Measurements from ENCODE around the gene ZNF121. TPM values are rescaled to one million over a fixed set of nuclear protein-coding genes. Genes with fewer than 3 reads are reported as not detected.

The ZNF121 gene
- 10 to 100 TPM; 46.2 to 54.9 TPM for total RNA-seq
- 10 to 100 TPM; 13.7 to 17.8 TPM for polyA plus RNA-seq (ENCODE audit: insufficient read length in 2 of 2)
- long read RNA-seq, donor 1, partial matches to known transcripts: 0 of 1 reads
- long read RNA-seq, donor 1, other reads (novel, unspliced or antisense): 0 of 1 reads
- long read RNA-seq, donor 2: 0 reads
- long read RNA-seq, donor 3: 0 reads
- long read RNA-seq, donor 4, partial matches to known transcripts: 0 of 1 reads
- long read RNA-seq, donor 4, other reads (novel, unspliced or antisense): 0 of 1 reads

DNA sequence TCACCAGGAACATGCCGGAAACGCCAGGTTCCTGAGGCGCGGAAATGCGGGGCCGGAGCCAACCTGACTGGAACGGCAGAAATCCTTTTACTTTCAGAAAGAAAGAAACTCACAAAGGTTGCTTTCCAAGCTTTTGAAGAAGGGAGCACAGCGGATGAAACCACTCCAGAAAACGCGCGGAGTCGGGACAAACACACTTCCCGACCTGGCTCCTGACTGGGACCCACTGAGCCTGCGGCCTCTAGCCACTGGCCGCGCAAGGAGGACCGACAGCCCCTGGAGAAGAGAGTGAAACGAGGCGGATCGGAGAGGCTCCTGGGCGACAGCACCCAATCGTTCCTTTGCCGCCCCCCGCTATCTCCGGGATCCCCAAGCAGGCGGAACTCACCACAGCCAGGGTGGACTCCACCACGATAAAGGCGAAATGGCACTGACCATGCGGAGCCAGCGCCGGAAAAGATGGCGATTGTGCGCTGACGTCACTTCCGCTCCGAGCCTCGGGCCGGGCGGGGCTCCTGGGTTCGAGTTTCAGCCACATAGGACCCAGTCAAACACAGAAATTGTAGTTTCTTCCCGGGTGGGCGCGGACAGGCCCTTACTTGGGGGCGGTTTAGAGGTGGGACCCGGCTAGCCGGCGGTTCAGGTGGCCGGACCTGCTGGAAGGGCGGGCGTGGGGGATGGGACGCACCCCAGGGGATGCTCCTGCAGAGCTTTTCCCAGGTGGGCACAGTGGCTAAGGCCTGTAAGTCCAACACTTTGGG is at the start of gene ZNF121:
TSS of gene ZNF121 (minus strand) at position 432 of the 761 bp plus-strand sequence. CDS start 16,407 bp downstream, outside the sequence.
- under 1% methylated on average over 49 of the region's 51 CpGs for WGBS (ENCODE audit: insufficient coverage)

DNA sequence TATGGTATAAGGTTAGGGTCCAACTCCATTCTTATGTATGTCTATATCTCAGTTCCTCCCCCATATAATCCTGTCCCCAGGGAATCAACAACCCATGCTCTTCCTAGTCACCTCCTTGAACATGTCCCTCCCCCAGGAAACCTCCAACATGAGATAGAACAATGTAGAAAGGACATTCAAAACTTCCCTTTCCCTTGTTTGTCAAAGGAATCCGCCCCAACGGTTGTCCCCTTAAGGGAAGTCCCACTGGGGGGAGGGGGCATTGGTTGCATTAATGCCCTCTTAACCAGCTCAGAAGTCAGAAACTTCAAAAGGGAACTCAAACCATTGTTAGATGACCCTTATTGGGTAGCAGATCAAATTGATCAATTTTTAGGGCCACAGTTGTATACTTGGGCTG is 43.6 kb upstream of the ZNF121 start:
- Histone ChIP-seq H3K9me3 (ENCODE audit: control insufficient read depth, insufficient read depth, low read length) (no peaks in the 10 kb centered on the region), H3K27me3 (ENCODE audit: control insufficient read depth, insufficient read depth, low read length) (no peaks in the 10 kb centered on the region), H3K27ac (ENCODE audit: low read depth, low read length) (no peak overlapping the region), H3K36me3 (ENCODE audit: control insufficient read depth, insufficient read depth, low read length) (peaks cover 4% of the 10 kb centered on the region), H3K4me1 (ENCODE audit: control insufficient read depth, insufficient read depth, low read length) (no peaks in the 10 kb centered on the region), H3K4me3 (ENCODE audit: low read depth, low read length) (no peak overlapping the region)
- no CpG with 5 or more reads among the region's 2 CpGs for WGBS (ENCODE audit: insufficient coverage)
- no peak for DNase-seq (ENCODE audit: low read depth in 4 of 6, low spot score in 6 of 6)

More for the DNA sequence above, at the start of gene ZNF121:
- Histone ChIP-seq H3K36me3 (ENCODE audit: control insufficient read depth, insufficient read depth, low read length) (peaks cover 4% of the 10 kb centered on the region), H3K27me3 (ENCODE audit: control insufficient read depth, insufficient read depth, low read length) (peaks cover 4% of the 10 kb centered on the region), H3K4me3 (ENCODE audit: low read depth, low read length) (peak within 1 kb of the TSS; percentile 74), H3K27ac (ENCODE audit: low read depth, low read length) (peak within 1 kb of the TSS; percentile 90), H3K9me3 (ENCODE audit: control insufficient read depth, insufficient read depth, low read length) (no peaks in the 10 kb centered on the region), H3K4me1 (ENCODE audit: control insufficient read depth, insufficient read depth, low read length) (peaks cover 17% of the 10 kb centered on the region)
- peak; percentile 75 to 96 (median 84) for DNase-seq (ENCODE audit: low read depth in 4 of 6, low spot score in 6 of 6)

DNA sequence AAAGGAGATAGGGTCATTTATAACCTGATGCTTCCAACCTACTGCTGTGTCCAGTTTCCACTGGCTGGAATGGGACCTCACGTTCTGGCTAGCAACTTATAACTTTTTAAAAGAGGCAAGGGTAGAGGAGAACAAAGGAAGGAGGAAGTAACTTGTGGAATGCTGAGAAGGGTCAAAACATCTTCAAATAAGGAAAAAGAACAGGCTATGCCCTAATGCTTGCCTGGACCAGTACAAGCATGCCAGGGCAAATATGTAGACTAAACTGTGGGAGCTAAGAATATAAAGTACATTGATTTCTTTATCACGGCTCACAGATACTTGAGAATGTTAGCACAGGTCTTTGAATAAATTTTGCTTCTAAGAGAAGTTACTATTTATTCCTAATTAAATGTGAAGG is 38.2 kb upstream of the ZNF121 start:
- H3K4me1 ChIP-seq (ENCODE audit: control insufficient read depth, insufficient read depth, low read length): peaks cover 5% of the 10 kb centered on the region
- H3K27ac ChIP-seq (ENCODE audit: low read depth, low read length): no peak overlapping the region
- peaks cover 11% of the 10 kb centered on the region for H3K36me3 ChIP-seq (ENCODE audit: control insufficient read depth, insufficient read depth, low read length)
- H3K9me3 ChIP-seq (ENCODE audit: control insufficient read depth, insufficient read depth, low read length): no peaks in the 10 kb centered on the region
- no peak overlapping the region for H3K4me3 ChIP-seq (ENCODE audit: low read depth, low read length)
- no peak for DNase-seq (ENCODE audit: low read depth in 4 of 6, low spot score in 6 of 6)
- WGBS (ENCODE audit: insufficient coverage): no CpG with 5 or more reads among the region's 2 CpGs
- no peaks in the 10 kb centered on the region for H3K27me3 ChIP-seq (ENCODE audit: control insufficient read depth, insufficient read depth, low read length)

GRCh38 chr19:9621156-9622037 is 37.1 kb upstream of the ZNF121 start, which contains the start of gene ZNF561:
Gene ZNF561 (minus strand): TSS chr19:9621232. CDS start chr19:9619456, 1,776 bp downstream.
- Histone ChIP-seq H3K4me1 (ENCODE audit: control insufficient read depth, insufficient read depth, low read length) (peaks cover 5% of the 10 kb centered on the region), H3K27me3 (ENCODE audit: control insufficient read depth, insufficient read depth, low read length) (no peaks in the 10 kb centered on the region), H3K27ac (ENCODE audit: low read depth, low read length) (peak within 1 kb of the TSS; percentile 97), H3K9me3 (ENCODE audit: control insufficient read depth, insufficient read depth, low read length) (no peaks in the 10 kb centered on the region), H3K4me3 (ENCODE audit: low read depth, low read length) (peak within 1 kb of the TSS; percentile 91), H3K36me3 (ENCODE audit: control insufficient read depth, insufficient read depth, low read length) (peaks cover 15% of the 10 kb centered on the region)
- WGBS (ENCODE audit: insufficient coverage): under 1% methylated on average over 32 of the region's 33 CpGs
- DNase-seq (ENCODE audit: low read depth in 4 of 6, low spot score in 6 of 6): peak; percentile 82 to 97 (median 88)

GRCh38 chr19:9620842-9621155 is 36.5 kb upstream of the ZNF121 start:
- 0% methylated on average over 16 of the region's 16 CpGs for WGBS (ENCODE audit: insufficient coverage)
- H3K4me1 ChIP-seq (ENCODE audit: control insufficient read depth, insufficient read depth, low read length): peaks cover 5% of the 10 kb centered on the region
- H3K4me3 ChIP-seq (ENCODE audit: low read depth, low read length): peak overlapping the region; percentile 91
- H3K27me3 ChIP-seq (ENCODE audit: control insufficient read depth, insufficient read depth, low read length): no peaks in the 10 kb centered on the region
- H3K27ac ChIP-seq (ENCODE audit: low read depth, low read length): peak overlapping the region; percentile 97
- no peaks in the 10 kb centered on the region for H3K9me3 ChIP-seq (ENCODE audit: control insufficient read depth, insufficient read depth, low read length)
- H3K36me3 ChIP-seq (ENCODE audit: control insufficient read depth, insufficient read depth, low read length): peaks cover 19% of the 10 kb centered on the region
- DNase-seq (ENCODE audit: low read depth in 4 of 6, low spot score in 6 of 6): no peak

- no peak for DNase-seq (ENCODE audit: low read depth in 4 of 6, low spot score in 6 of 6)
- no peak overlapping the region for H3K27ac ChIP-seq (ENCODE audit: low read depth, low read length)
- no peak overlapping the region for H3K4me3 ChIP-seq (ENCODE audit: low read depth, low read length)
- peaks cover 5% of the 10 kb centered on the region for H3K4me1 ChIP-seq (ENCODE audit: control insufficient read depth, insufficient read depth, low read length)
- H3K36me3 ChIP-seq (ENCODE audit: control insufficient read depth, insufficient read depth, low read length): peaks cover 62% of the 10 kb centered on the region
- no peaks in the 10 kb centered on the region for H3K27me3 ChIP-seq (ENCODE audit: control insufficient read depth, insufficient read depth, low read length)
- no peaks in the 10 kb centered on the region for H3K9me3 ChIP-seq (ENCODE audit: control insufficient read depth, insufficient read depth, low read length)
These were observed 31.5 kb upstream of the ZNF121 start for GRCh38 chr19:9615844-9616243.

DNA sequence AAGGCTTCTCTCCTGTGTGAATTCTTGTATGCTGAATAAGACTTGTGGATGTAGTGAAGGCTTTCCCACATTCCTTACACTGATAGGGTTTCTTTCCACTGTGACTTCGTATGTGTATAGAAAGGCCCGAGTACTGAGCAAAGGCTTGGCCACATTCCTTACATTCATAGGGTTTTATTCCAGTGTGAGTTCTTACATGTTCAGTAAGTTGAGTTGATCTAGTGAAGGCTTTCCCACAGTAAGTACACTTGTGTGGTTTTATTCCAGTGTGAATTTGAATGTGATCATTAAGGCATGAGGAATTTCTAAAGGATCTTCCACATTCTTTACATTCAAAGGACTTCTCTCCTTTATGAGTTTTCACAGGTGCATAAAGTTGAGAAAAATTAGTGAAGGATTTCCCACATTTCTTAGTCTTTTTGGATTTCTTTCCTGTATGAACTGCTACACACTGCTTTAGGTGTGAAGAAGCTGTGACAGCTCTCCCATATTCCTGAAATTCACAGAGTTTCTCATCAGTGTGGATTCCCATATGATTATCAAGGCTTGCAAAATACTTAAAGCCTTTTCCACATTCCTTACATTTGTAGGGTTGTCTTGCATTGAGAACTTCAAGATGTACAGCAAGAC is 26.3 kb upstream of the ZNF121 start:
- no peak for DNase-seq (ENCODE audit: low read depth in 4 of 6, low spot score in 6 of 6)
- Histone ChIP-seq H3K4me1 (ENCODE audit: control insufficient read depth, insufficient read depth, low read length) (no peaks in the 10 kb centered on the region), H3K9me3 (ENCODE audit: control insufficient read depth, insufficient read depth, low read length) (peaks cover 1% of the 10 kb centered on the region), H3K27me3 (ENCODE audit: control insufficient read depth, insufficient read depth, low read length) (no peaks in the 10 kb centered on the region), H3K4me3 (ENCODE audit: low read depth, low read length) (no peak overlapping the region), H3K36me3 (ENCODE audit: control insufficient read depth, insufficient read depth, low read length) (peaks cover 54% of the 10 kb centered on the region), H3K27ac (ENCODE audit: low read depth, low read length) (no peak overlapping the region)
- WGBS (ENCODE audit: insufficient coverage): no CpG with 5 or more reads among the region's 2 CpGs

- Histone ChIP-seq H3K27ac (ENCODE audit: low read depth, low read length) (no peak overlapping the region), H3K9me3 (ENCODE audit: control insufficient read depth, insufficient read depth, low read length) (peaks cover 1% of the 10 kb centered on the region), H3K4me1 (ENCODE audit: control insufficient read depth, insufficient read depth, low read length) (no peaks in the 10 kb centered on the region), H3K4me3 (ENCODE audit: low read depth, low read length) (no peak overlapping the region), H3K27me3 (ENCODE audit: control insufficient read depth, insufficient read depth, low read length) (no peaks in the 10 kb centered on the region), H3K36me3 (ENCODE audit: control insufficient read depth, insufficient read depth, low read length) (peaks cover 45% of the 10 kb centered on the region)
- no peak for DNase-seq (ENCODE audit: low read depth in 4 of 6, low spot score in 6 of 6)
- WGBS (ENCODE audit: insufficient coverage): 100% methylated on average over 3 of the region's 5 CpGs
These were observed 24.6 kb upstream of the ZNF121 start for GRCh38 chr19:9608912-9609311.

- DNase-seq (ENCODE audit: low read depth in 4 of 6, low spot score in 6 of 6): no peak
- Histone ChIP-seq H3K9me3 (ENCODE audit: control insufficient read depth, insufficient read depth, low read length) (no peaks in the 10 kb centered on the region), H3K27me3 (ENCODE audit: control insufficient read depth, insufficient read depth, low read length) (no peaks in the 10 kb centered on the region), H3K4me3 (ENCODE audit: low read depth, low read length) (no peak overlapping the region), H3K36me3 (ENCODE audit: control insufficient read depth, insufficient read depth, low read length) (no peaks in the 10 kb centered on the region), H3K27ac (ENCODE audit: low read depth, low read length) (no peak overlapping the region), H3K4me1 (ENCODE audit: control insufficient read depth, insufficient read depth, low read length) (no peaks in the 10 kb centered on the region)
- WGBS (ENCODE audit: insufficient coverage): 88% methylated on average over 1 of the region's 3 CpGs
These were observed 12.7 kb upstream of the ZNF121 start for GRCh38 chr19:9597027-9597426.
